ENCODE measurements around the gene ADAM22. TPM values are rescaled to one million over a fixed set of nuclear protein-coding genes. Genes with fewer than 3 reads are reported as not detected.

The ADAM22 gene
- total and polyA plus RNA-seq, 4 donors = 0.04 to 0.61 (median 0.15) TPM

DNA sequence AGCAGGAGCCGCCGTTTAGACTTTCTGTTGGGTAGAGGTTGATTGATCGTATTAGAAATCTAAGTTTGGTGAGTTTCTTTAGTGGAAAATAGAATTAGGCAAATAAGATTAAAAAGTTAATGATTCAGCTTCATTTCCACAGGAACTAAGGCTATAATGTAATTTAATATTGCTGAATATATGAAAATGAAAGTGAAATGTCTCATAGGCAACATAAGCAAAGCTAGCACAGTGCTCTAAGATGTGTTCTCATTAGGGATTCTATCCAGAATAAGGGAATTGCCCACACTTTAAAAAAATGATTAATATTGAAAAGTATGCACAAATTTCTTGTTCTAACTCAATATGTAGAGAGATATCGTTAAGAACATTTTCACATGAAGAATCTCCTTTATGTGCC, 238.8 kb downstream of the ADAM22 start:
- H3K27me3 ChIP-seq (ENCODE audit: control insufficient read depth in 4 of 4, insufficient read depth in 4 of 4, low read length in 3 of 4) = no peaks in the 10 kb centered on the region
- no peaks in the 10 kb centered on the region for H3K36me3 ChIP-seq (ENCODE audit: control insufficient read depth in 4 of 4, insufficient read depth in 3 of 4, low read depth in 1 of 4, low read length in 3 of 4)
- WGBS = 95% methylated on average over 4 of the region's 4 CpGs
- H3K9ac ChIP-seq (ENCODE audit: low read depth in 1 of 2, low read length in 2 of 2) = no peak overlapping the region
- DNase-seq (ENCODE audit: low spot score) = no peak
- H3K4me3 ChIP-seq (ENCODE audit: low read depth in 1 of 3, low read length in 3 of 3) = no peak overlapping the region
- no peaks in the 10 kb centered on the region for H3K4me1 ChIP-seq (ENCODE audit: control insufficient read depth in 4 of 4, insufficient read depth in 4 of 4, low read length in 3 of 4)
- H3K27ac ChIP-seq (ENCODE audit: low read depth in 1 of 2, low read length in 2 of 2) = no peak overlapping the region
- H3K9me3 ChIP-seq (ENCODE audit: control insufficient read depth in 4 of 4, low read length in 3 of 4) = no peaks in the 10 kb centered on the region
- TF ChIP-seq EGR1 (IDR thresholded peaks at IDR 0.05; ENCODE audit: low read depth in 2 of 2) (no peak), RAD21 (IDR thresholded peaks at IDR 0.05) (no peak), JUND (IDR thresholded peaks at IDR 0.05) (no peak), NR2F2 (IDR thresholded peaks at IDR 0.05) (no peak), FOXA1 (IDR thresholded peaks at IDR 0.05) (no peak)
- TF ChIP-seq, protein P1, sequence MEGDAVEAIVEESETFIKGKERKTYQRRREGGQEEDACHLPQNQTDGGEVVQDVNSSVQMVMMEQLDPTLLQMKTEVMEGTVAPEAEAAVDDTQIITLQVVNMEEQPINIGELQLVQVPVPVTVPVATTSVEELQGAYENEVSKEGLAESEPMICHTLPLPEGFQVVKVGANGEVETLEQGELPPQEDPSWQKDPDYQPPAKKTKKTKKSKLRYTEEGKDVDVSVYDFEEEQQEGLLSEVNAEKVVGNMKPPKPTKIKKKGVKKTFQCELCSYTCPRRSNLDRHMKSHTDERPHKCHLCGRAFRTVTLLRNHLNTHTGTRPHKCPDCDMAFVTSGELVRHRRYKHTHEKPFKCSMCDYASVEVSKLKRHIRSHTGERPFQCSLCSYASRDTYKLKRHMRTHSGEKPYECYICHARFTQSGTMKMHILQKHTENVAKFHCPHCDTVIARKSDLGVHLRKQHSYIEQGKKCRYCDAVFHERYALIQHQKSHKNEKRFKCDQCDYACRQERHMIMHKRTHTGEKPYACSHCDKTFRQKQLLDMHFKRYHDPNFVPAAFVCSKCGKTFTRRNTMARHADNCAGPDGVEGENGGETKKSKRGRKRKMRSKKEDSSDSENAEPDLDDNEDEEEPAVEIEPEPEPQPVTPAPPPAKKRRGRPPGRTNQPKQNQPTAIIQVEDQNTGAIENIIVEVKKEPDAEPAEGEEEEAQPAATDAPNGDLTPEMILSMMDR (IDR thresholded peaks at IDR 0.05; ENCODE audit: low read depth, low read length, missing input control) = no peak
- TF ChIP-seq, protein P2, sequence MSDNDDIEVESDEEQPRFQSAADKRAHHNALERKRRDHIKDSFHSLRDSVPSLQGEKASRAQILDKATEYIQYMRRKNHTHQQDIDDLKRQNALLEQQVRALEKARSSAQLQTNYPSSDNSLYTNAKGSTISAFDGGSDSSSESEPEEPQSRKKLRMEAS (IDR thresholded peaks at IDR 0.05) = no peak

DNA sequence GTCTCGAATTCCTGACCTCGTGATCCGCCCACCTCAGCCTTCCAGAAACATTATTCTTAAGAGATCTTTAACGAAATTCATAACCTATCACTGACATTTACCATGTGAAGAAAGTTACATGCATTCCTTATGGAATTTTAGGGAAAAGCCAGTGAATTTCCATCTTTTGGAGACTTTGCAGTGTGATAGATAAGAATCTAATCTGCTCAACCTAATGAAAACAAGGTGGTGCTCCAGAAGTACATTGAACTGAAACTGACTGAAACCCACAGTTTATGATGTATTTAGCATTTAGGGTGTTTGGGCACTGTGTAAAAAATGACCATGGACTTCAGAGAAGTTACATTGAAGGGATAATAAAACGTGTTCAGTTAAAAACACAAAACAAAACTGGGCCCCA, 242.1 kb downstream of the ADAM22 start:
- Histone ChIP-seq H3K36me3 (ENCODE audit: control insufficient read depth in 4 of 4, insufficient read depth in 3 of 4, low read depth in 1 of 4, low read length in 3 of 4) (no peaks in the 10 kb centered on the region), H3K9ac (ENCODE audit: low read depth in 1 of 2, low read length in 2 of 2) (no peak overlapping the region), H3K4me3 (ENCODE audit: low read depth in 1 of 3, low read length in 3 of 3) (no peak overlapping the region), H3K27me3 (ENCODE audit: control insufficient read depth in 4 of 4, insufficient read depth in 4 of 4, low read length in 3 of 4) (no peaks in the 10 kb centered on the region), H3K9me3 (ENCODE audit: control insufficient read depth in 4 of 4, low read length in 3 of 4) (no peaks in the 10 kb centered on the region), H3K4me1 (ENCODE audit: control insufficient read depth in 4 of 4, insufficient read depth in 4 of 4, low read length in 3 of 4) (no peaks in the 10 kb centered on the region), H3K27ac (ENCODE audit: low read depth in 1 of 2, low read length in 2 of 2) (no peak overlapping the region)
- no peak for TF ChIP-seq FOXA2 (IDR thresholded peaks at IDR 0.05)
- TF ChIP-seq NR2F2 (IDR thresholded peaks at IDR 0.05) = no peak
- WGBS = 85% methylated on average over 5 of the region's 5 CpGs
- DNase-seq (ENCODE audit: low spot score) = no peak

DNA sequence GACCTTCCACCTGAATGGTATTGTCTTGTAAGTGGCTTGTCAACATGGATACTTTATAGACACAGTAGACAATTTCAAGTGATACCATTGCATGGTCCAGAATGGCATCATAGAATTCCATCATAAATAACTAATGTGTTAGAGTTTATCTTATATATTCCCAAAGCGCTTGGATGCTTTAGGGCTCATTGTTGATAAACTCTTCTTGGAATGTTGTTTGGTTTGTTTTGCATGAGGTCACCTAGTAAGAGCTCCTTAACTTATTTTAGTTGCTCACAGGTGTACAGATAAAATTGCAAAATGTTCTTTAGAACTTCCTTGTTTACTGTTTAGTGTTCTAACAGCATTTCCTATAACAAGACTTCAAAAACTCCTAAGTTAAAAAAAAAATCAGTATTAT, 249.0 kb downstream of the ADAM22 start:
- H3K4me1 ChIP-seq (ENCODE audit: control insufficient read depth in 4 of 4, insufficient read depth in 4 of 4, low read length in 3 of 4) = no peaks in the 10 kb centered on the region
- H3K36me3 ChIP-seq (ENCODE audit: control insufficient read depth in 4 of 4, insufficient read depth in 3 of 4, low read depth in 1 of 4, low read length in 3 of 4) = no peaks in the 10 kb centered on the region
- DNase-seq (ENCODE audit: low spot score) = no peak
- TF ChIP-seq YY1 (IDR thresholded peaks at IDR 0.05) = no peak
- TF ChIP-seq, protein P1 (IDR thresholded peaks at IDR 0.05; ENCODE audit: low read depth, low read length, missing input control) = no peak
- TF ChIP-seq TAF1 (conservative IDR thresholded peaks at IDR 0.05) = no peak
- TF ChIP-seq FOXA1 (IDR thresholded peaks at IDR 0.05) = no peak
- no peak for TF ChIP-seq EGR1 (IDR thresholded peaks at IDR 0.05; ENCODE audit: low read depth in 2 of 2)
- no peak for TF ChIP-seq HNF4G (IDR thresholded peaks at IDR 0.05)
- no peak for TF ChIP-seq JUND (IDR thresholded peaks at IDR 0.05)
- no peak for TF ChIP-seq FOXA2 (IDR thresholded peaks at IDR 0.05)
- TF ChIP-seq, protein P3, sequence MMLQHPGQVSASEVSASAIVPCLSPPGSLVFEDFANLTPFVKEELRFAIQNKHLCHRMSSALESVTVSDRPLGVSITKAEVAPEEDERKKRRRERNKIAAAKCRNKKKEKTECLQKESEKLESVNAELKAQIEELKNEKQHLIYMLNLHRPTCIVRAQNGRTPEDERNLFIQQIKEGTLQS (IDR thresholded peaks at IDR 0.05) = no peak
- TF ChIP-seq, protein P4, sequence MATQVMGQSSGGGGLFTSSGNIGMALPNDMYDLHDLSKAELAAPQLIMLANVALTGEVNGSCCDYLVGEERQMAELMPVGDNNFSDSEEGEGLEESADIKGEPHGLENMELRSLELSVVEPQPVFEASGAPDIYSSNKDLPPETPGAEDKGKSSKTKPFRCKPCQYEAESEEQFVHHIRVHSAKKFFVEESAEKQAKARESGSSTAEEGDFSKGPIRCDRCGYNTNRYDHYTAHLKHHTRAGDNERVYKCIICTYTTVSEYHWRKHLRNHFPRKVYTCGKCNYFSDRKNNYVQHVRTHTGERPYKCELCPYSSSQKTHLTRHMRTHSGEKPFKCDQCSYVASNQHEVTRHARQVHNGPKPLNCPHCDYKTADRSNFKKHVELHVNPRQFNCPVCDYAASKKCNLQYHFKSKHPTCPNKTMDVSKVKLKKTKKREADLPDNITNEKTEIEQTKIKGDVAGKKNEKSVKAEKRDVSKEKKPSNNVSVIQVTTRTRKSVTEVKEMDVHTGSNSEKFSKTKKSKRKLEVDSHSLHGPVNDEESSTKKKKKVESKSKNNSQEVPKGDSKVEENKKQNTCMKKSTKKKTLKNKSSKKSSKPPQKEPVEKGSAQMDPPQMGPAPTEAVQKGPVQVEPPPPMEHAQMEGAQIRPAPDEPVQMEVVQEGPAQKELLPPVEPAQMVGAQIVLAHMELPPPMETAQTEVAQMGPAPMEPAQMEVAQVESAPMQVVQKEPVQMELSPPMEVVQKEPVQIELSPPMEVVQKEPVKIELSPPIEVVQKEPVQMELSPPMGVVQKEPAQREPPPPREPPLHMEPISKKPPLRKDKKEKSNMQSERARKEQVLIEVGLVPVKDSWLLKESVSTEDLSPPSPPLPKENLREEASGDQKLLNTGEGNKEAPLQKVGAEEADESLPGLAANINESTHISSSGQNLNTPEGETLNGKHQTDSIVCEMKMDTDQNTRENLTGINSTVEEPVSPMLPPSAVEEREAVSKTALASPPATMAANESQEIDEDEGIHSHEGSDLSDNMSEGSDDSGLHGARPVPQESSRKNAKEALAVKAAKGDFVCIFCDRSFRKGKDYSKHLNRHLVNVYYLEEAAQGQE (IDR thresholded peaks at IDR 0.05) = no peak
- TF ChIP-seq SP1 (IDR thresholded peaks at IDR 0.05) = no peak
- WGBS = 86% methylated on average over 1 of the region's 1 CpG
- no peak overlapping the region for H3K4me3 ChIP-seq (ENCODE audit: low read depth in 1 of 3, low read length in 3 of 3)
- H3K9me3 ChIP-seq (ENCODE audit: control insufficient read depth in 4 of 4, low read length in 3 of 4) = no peaks in the 10 kb centered on the region
- peaks cover 0 to 2% (median 0%) of the 10 kb centered on the region in 4 donors for H3K27me3 ChIP-seq (ENCODE audit: control insufficient read depth in 4 of 4, insufficient read depth in 4 of 4, low read length in 3 of 4)
- no peak overlapping the region for H3K27ac ChIP-seq (ENCODE audit: low read depth in 1 of 2, low read length in 2 of 2)
- H3K9ac ChIP-seq (ENCODE audit: low read depth in 1 of 2, low read length in 2 of 2) = no peak overlapping the region

All from liver (tissue), 9 donors.